ENCODE results near the gene LRRC59.

GRCh38 chr17:50437409-50437808 is 40.1 kb upstream of the LRRC59 start:
- TF ChIP-seq GLIS3 (CRISPR knock-in tag; IDR thresholded peaks at IDR 0.05): no peak
- TF ChIP-seq, protein P1, sequence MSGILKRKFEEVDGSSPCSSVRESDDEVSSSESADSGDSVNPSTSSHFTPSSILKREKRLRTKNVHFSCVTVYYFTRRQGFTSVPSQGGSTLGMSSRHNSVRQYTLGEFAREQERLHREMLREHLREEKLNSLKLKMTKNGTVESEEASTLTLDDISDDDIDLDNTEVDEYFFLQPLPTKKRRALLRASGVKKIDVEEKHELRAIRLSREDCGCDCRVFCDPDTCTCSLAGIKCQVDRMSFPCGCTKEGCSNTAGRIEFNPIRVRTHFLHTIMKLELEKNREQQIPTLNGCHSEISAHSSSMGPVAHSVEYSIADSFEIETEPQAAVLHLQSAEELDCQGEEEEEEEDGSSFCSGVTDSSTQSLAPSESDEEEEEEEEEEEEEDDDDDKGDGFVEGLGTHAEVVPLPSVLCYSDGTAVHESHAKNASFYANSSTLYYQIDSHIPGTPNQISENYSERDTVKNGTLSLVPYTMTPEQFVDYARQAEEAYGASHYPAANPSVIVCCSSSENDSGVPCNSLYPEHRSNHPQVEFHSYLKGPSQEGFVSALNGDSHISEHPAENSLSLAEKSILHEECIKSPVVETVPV (CRISPR knock-in tag; IDR thresholded peaks at IDR 0.05): no peak
- TF ChIP-seq, protein P2, sequence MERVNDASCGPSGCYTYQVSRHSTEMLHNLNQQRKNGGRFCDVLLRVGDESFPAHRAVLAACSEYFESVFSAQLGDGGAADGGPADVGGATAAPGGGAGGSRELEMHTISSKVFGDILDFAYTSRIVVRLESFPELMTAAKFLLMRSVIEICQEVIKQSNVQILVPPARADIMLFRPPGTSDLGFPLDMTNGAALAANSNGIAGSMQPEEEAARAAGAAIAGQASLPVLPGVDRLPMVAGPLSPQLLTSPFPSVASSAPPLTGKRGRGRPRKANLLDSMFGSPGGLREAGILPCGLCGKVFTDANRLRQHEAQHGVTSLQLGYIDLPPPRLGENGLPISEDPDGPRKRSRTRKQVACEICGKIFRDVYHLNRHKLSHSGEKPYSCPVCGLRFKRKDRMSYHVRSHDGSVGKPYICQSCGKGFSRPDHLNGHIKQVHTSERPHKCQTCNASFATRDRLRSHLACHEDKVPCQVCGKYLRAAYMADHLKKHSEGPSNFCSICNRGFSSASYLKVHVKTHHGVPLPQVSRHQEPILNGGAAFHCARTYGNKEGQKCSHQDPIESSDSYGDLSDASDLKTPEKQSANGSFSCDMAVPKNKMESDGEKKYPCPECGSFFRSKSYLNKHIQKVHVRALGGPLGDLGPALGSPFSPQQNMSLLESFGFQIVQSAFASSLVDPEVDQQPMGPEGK (CRISPR knock-in tag; IDR thresholded peaks at IDR 0.05; ENCODE audit: borderline replicate concordance): no peak
- TF ChIP-seq ARNTL (CRISPR knock-in tag; IDR thresholded peaks at IDR 0.05; ENCODE audit: borderline replicate concordance, low read depth): no peak
